ENCODE measurements around the gene NCLN.
"Not testable (repeated sequence)": the region's sequence is repeated elsewhere in the genome, so short reads cannot be mapped to it uniquely, and the experiment has no call there.

- TF ChIP-seq CTCF, POLR2A (IDR thresholded peaks at IDR 0.05): not testable (repeated sequence)
These were observed 6.0 kb downstream of the NCLN start for GRCh38 chr19:3191806-3192104.

All from vagina (tissue), 2 donors.